ENCODE data around the gene PKN1. TPM values are rescaled to one million over a fixed set of nuclear protein-coding genes. Genes with fewer than 3 reads are reported as not detected.
A peak's percentile ranks its signal among the peaks of the same experiment; 100 is the strongest.

Gene PKN1
- total RNA-seq, 1 experiment from 2014 or later = 257 TPM

GRCh38 chr19:14494411-14494810 lies 61.3 kb downstream of the PKN1 start:
- no peak for DNase-seq
- peaks cover 69% of the 10 kb centered on the region for H3K79me2 ChIP-seq (ENCODE audit: low read depth)
- peaks cover 34% of the 10 kb centered on the region for H3K4me1 ChIP-seq (replicated peaks; ENCODE audit: insufficient read depth)
- H3K27me3 ChIP-seq (ENCODE audit: insufficient read depth, low read depth) = no peaks in the 10 kb centered on the region
- no TSS peak for BruUV-seq (replicated peaks)
- TF ChIP-seq EZH2 (IDR thresholded peaks at IDR 0.05; ENCODE audit: low read depth) = no peak
- no peak for TF ChIP-seq CTCF (conservative IDR thresholded peaks at IDR 0.05)
- peaks cover 46% of the 10 kb centered on the region for H4K20me1 ChIP-seq (ENCODE audit: insufficient read depth)
- intact Hi-C loops (cut with micrococcal nuclease; ENCODE audit: unreplicated experiment) = loop anchor here (10.0 kb wide), 1 partner anchor 60 kb away; the partner anchor contains the start of gene PKN1
- H3K4me3 ChIP-seq = peak overlapping the region; percentile 99
- H3K9me3 ChIP-seq (ENCODE audit: insufficient read depth, low read depth) = no peaks in the 10 kb centered on the region
- peaks cover 57% of the 10 kb centered on the region for H3F3A ChIP-seq (ENCODE audit: insufficient read depth, low read depth)
- H3K9me2 ChIP-seq (ENCODE audit: insufficient read depth) = no peaks in the 10 kb centered on the region
- peaks cover 24% of the 10 kb centered on the region for H3K36me3 ChIP-seq (ENCODE audit: low read depth)
- peak overlapping the region; percentile 90 for H3K4me2 ChIP-seq
- ChIA-PET CTCF (interaction anchor here (0.6 to 1.1 kb wide), 3 partner anchors 11 to 144 kb away, joined by 4 to 7 read pairs (median 6); no protein-coding TSS in a partner anchor), POLR2A (ENCODE audit: unreplicated experiment) (interaction anchor here (1.3 kb wide), 1 partner anchor 12 kb away, joined by 6 read pairs; no protein-coding TSS in a partner anchor)
- peak overlapping the region; percentile 91 for H3K27ac ChIP-seq
- H2AFZ ChIP-seq = no peak overlapping the region

- peaks cover 34% of the 10 kb centered on the region for H3K4me1 ChIP-seq (replicated peaks; ENCODE audit: insufficient read depth)
- peaks cover 43% of the 10 kb centered on the region for H4K20me1 ChIP-seq (ENCODE audit: insufficient read depth)
- peaks cover 50% of the 10 kb centered on the region for H3F3A ChIP-seq (ENCODE audit: insufficient read depth, low read depth)
- intact Hi-C loops (cut with micrococcal nuclease; ENCODE audit: unreplicated experiment) = loop anchor here (1.0 to 10.0 kb wide), 2 partner anchors 10 to 60 kb away; partner anchors contain the start of gene PKN1
- ChIA-PET CTCF (interaction anchor here (0.6 to 1.1 kb wide), 4 partner anchors 11 to 145 kb away, joined by 4 to 7 read pairs (median 5); no protein-coding TSS in a partner anchor), POLR2A (ENCODE audit: unreplicated experiment) (interaction anchor here (0.5 to 1.3 kb wide), 6 partner anchors 11 to 914 kb away, joined by 3 to 11 read pairs (median 4); partner anchors contain the start of gene DNAJB1)
- no peaks in the 10 kb centered on the region for H3K9me2 ChIP-seq (ENCODE audit: insufficient read depth)
- peak overlapping the region; percentile 90 for H3K4me2 ChIP-seq
- TSS peak; percentile 31 for BruUV-seq (replicated peaks)
- peak; percentile 66 to 84 for DNase-seq
- H2AFZ ChIP-seq = no peak overlapping the region; the same call in 1 of the 2 replicates
- peaks cover 62% of the 10 kb centered on the region for H3K79me2 ChIP-seq (ENCODE audit: low read depth)
- H3K36me3 ChIP-seq (ENCODE audit: low read depth) = peaks cover 18% of the 10 kb centered on the region
- no peaks in the 10 kb centered on the region for H3K9me3 ChIP-seq (ENCODE audit: insufficient read depth, low read depth)
- H3K27ac ChIP-seq = peak overlapping the region; percentile 91
- TF ChIP-seq CTCF (conservative IDR thresholded peaks at IDR 0.05) (no peak), EZH2 (IDR thresholded peaks at IDR 0.05; ENCODE audit: low read depth) (no peak)
- no peaks in the 10 kb centered on the region for H3K27me3 ChIP-seq (ENCODE audit: insufficient read depth, low read depth)
- peak overlapping the region; percentile 99 for H3K4me3 ChIP-seq
These were observed 62.0 kb downstream of the PKN1 start for GRCh38 chr19:14494910-14495671.

- intact Hi-C loops (cut with micrococcal nuclease; ENCODE audit: unreplicated experiment) = loop anchor here (1.0 to 10.0 kb wide), 4 partner anchors 10 to 61 kb away; partner anchors contain the start of gene PKN1
- DNase-seq = no peak
- peak overlapping the region; percentile 91 for H3K27ac ChIP-seq
- POLR2A ChIA-PET (ENCODE audit: unreplicated experiment) = interaction anchor here (0.5 to 1.3 kb wide), 6 partner anchors 10 to 913 kb away, joined by 3 to 16 read pairs (median 6); no protein-coding TSS in a partner anchor
- no peak overlapping the region; the same call in 1 of the 2 replicates for H2AFZ ChIP-seq
- H3K4me2 ChIP-seq = peak overlapping the region; percentile 90
- TF ChIP-seq CTCF (conservative IDR thresholded peaks at IDR 0.05) (no peak), EZH2 (IDR thresholded peaks at IDR 0.05; ENCODE audit: low read depth) (no peak)
- H3K36me3 ChIP-seq (ENCODE audit: low read depth) = peaks cover 13% of the 10 kb centered on the region
- no peaks in the 10 kb centered on the region for H3K9me2 ChIP-seq (ENCODE audit: insufficient read depth)
- no TSS peak for BruUV-seq (replicated peaks)
- peaks cover 34% of the 10 kb centered on the region for H3K4me1 ChIP-seq (replicated peaks; ENCODE audit: insufficient read depth)
- peaks cover 46% of the 10 kb centered on the region for H3F3A ChIP-seq (ENCODE audit: insufficient read depth, low read depth)
- peaks cover 57% of the 10 kb centered on the region for H3K79me2 ChIP-seq (ENCODE audit: low read depth)
- H3K9me3 ChIP-seq (ENCODE audit: insufficient read depth, low read depth) = no peaks in the 10 kb centered on the region
- peaks cover 39% of the 10 kb centered on the region for H4K20me1 ChIP-seq (ENCODE audit: insufficient read depth)
- H3K27me3 ChIP-seq (ENCODE audit: insufficient read depth, low read depth) = no peaks in the 10 kb centered on the region
- CTCF ChIA-PET = interaction anchor here (0.6 to 1.1 kb wide), 3 partner anchors 10 to 15 kb away, joined by 4 to 7 read pairs (median 6); no protein-coding TSS in a partner anchor
- peak overlapping the region; percentile 99 for H3K4me3 ChIP-seq
These were observed 62.5 kb downstream of the PKN1 start for GRCh38 chr19:14495672-14496028.

Measured in PC-9 (cell line).